GM21576 (cell line): Measurements from ENCODE around the gene POLG2.

Source experiments
- ATAC-seq: cut with Tn5 transposase; IDR thresholded peaks from one replicate; pipeline ENCODE4 v1.9.1; 2021; ENCODE audit warnings: mild to moderate bottlenecking, moderate library complexity; ENCODE audit not compliant: unreplicated experiment

POLG2 gene

DNA sequence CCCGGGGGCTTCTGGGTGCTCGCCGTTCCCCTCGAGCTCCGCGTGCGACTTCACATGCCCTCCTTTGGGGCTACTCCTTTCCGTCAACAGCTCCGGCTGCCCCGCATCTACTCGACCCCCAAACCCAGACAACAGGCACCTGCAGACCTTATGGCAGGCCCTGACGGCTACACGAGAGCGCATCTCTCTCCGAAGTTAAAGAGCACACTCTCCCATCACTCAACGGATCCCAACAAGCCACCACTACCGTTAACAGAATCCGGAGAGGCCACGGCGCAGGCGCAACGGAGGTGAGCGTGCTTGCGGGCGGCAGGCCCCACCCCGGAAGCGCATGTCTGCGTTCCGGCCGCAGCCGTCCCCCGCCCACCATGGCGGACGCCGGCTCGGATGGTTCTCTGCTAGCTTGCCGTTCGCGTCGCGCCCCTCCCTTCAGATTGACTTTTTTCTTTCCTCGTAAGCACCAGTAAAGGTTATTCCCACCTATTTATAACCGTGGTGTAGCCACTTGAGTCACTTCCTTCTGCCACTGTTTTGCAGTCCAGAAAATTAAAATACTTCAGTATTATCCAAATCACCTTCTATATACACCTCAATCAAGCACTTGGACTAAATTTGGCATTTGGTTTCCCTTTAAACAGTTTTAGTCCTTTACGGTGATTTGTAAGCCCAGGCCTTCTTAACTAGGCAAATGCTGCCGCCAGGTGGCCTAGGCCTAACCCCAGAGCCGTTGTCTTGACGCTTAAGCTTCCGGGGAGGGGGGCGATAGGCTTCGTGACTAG, at the start of gene POLG2:
Gene POLG2 (minus strand): TSS at position 269 of the 779 bp plus-strand sequence. CDS start 86 bp downstream, at position 183.
- peak; percentile 76 for ATAC-seq

DNA sequence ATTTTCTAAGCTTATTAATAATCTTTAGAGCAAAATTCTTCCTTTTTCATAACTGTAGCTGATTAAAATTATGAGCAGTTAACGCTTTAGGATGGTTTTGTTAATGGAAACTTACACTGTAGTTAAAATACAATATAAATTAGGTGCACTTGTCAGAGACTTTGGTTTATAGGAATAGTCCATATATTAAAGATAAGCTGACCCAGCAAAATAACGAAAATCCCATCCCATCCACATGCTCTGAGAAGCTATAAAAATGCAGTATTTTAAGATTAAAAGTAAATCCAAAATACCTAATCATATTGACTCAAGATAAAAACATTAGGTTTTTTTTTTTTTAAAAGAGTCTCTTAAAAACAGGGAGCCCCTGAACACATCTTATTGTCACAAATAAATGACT, 47.9 kb upstream of the POLG2 start:
- no peak for ATAC-seq

DNA sequence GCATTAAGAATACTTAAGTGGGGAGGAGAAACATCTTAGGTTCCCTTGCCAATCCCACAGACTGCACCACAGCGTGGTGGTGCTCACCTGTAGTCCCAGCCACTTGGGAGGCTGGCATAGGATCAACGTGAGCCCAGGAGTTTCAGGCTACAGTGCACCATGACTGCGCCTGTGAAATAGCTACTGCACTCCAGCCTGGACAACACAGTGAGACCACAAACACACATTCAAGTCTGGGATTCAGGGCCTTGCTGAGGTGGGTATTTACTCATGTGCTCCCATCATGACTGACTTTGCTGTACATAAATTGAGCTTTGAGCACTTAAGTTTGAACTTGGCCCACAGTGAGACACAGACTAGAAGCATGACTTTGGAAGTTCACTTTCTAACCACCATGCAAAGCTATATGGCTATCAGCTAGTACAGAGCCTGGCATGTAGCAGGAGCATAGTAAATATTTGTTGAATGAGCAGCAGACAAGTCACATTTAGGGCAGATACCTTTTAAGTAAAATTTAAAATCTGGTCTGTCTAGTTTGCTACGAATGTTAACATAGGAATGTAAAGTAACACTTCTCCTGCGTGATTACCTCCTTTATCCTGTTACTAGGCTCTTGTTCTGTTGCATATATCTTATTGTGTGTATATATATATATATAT, 43.4 kb upstream of the POLG2 start:
- ATAC-seq = no peak

DNA sequence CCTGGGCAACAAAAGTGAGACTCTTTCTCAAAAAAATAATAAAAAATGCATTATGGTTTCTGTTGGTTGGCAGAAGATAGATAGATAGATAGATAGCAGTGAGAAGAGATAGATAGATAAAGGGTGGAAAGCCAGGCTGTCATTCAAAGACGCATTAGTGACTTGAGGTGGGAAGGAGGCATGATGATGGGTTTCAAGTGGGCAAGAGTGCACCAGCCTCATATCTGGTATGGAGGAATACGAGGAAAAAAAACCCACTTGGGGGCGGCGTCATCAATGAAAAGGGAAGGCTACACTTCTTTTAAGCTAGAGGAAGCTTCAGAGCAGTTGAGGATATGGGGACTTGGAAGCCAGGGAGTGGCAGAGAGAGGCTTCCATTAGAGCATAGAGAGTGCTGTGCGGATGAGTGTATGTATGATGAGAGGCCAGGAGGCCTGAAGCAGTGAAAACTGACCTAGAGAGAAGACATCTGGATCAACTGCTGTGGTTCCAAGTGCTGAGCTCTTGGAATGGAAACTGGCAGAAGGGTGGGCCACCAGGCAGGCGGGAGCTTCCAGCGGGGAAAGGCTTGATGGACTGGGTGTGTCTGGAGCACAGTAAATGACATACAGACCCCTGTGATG, 41.8 kb upstream of the POLG2 start:
- ATAC-seq = no peak

DNA sequence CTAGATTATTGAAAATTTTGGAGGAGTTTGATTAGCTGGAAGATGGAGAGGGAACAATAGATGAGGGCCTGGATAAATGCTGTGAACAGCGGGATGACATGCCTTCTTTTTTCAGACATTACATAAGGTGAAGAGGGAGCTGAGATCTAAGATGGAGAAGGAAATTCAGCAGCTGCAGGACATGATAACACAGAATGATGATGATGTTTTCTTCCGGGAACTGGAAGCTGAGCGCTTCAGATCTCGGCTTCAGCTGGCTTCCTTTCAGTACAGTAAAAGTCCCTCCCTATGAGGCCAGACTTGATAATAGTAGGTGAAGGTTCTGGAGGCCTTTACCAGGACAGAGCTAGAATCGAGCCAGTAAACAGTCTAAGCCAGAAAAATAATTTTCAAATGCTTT, 40.6 kb upstream of the POLG2 start:
- ATAC-seq = no peak

DNA sequence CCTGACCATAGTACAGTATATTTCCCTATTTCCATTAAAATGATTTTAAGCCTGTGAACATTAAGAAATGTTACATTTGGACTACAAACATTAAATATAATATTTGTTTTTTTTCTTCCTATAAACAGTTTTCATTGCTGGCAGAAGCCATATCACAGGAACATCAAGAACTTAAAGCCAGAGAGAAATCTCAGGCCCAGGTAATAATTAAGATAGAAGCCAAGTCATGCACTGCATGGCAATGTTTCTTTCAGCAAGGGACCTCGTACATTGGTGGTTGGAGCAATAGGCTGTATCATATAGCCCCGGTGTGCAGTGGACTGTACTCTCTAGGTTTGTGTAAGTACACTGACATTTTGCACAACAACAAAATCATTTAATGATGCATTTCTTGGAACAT, 40.1 kb upstream of the POLG2 start:
- ATAC-seq = no peak

DNA sequence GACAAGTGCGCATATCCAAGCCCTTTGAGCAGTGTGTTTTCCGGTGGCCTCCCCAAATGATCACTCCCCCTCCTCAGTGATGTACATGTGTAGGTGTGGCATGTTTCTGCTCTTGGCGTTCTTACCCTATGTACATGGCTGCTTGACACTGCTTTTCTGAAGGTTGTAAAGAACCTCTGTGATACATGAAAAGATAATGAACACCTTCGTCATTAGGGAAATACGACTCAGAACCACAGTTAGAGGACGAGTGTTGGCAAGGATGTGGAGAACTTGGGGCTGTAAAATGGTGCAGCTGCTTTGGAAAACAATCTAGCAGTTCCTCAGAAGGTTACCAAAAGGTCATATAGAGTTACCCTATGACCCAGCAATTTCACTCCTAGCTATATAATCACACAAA, 38.5 kb upstream of the POLG2 start:
- no peak for ATAC-seq

DNA sequence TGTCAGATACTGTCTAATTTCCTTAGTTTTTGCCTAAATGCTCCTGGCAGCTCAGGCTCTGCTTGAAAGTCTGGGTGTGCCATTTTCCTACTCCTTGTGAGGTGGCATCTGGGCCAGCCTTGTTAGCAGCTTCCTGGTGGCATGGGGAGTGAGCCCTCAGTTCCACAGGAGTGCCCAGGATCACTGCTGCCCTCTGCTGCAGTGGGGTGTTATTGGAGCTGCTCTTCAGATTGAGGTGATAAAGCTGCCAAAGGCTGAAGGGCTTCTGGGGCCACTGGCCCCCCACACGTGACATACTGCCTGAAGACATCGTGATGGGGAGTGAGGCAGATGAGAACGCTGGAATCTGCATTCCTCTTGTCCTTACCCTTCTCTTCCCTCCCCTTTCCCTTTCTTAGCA, 37.3 kb upstream of the POLG2 start:
- no peak for ATAC-seq

DNA sequence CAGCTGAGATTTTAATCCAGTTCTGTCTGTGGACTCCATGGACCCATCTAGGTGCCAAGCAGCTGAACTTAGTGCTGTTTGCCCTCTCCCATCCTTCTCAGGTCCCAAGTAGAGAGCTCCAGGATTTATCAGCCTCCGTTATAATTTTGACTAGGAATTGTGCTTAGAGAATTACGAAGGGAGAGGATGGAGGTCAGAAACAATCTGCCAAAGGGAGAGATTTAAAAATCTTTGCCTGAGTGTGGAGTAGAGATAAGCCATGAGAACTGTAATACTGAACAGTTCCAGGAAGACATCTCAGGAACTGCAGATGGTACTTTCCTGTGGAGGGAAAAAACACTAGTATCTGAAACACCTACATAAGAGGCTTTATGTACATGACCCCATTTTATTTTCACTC, 36.9 kb upstream of the POLG2 start:
- no peak for ATAC-seq

DNA sequence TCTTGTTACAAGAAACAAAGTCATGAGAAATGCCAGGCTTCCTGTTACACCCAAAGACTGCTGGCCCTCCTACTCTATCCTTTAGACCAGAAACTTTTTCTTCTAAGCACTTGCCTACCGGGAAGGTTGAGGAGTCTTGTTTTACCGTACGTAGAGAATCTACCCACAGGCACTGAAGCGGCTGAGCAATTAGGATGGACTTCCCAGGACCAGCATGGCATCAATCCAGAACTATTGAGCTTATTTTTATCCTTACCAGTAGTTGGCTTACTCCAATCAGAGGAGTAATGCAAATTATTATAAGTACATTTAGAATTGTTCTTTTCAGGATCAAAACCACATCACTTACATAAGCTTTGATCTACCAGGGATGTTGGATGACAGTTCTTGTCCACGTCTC, 35.6 kb upstream of the POLG2 start:
- ATAC-seq = no peak

DNA sequence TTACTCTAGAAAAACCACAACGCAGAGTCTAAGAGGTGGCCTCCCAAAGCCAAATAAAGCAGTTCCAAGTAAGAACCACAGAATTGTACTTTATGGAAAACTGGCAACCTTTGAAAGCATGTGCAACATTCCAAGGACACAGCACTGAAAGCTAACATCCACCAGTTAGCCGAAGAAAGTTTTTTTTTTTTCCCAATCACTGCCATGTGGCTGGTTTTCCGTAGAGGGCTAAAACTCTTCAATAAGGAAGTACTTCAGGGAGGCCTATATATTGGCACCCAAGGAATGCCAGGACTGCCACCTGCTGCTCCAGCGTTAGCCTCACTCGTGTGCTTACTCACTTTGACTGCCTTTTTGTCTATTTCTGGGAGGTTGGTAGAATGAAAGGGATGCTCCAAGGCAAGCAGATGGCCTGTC, 35.1 kb upstream of the POLG2 start:
- ATAC-seq = no peak

DNA sequence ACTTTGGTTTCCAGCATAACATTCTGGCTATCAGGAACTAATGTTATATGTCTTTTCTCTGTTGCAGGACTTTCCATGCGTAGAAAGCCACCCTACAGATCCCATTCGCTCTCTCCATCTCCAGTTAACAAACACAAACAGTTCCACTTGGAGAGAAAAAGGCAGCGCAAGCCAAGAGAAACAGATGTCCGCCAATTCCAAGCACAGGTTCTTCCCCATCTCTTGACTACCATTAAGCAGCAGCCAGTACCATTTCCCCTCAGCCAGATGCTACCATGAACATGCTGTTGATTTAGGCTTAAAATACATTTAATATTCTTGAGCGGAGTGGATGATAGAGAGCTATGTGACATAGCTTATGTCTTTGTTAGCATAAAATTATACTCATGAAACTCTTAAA, 32.4 kb upstream of the POLG2 start:
- ATAC-seq = no peak

DNA sequence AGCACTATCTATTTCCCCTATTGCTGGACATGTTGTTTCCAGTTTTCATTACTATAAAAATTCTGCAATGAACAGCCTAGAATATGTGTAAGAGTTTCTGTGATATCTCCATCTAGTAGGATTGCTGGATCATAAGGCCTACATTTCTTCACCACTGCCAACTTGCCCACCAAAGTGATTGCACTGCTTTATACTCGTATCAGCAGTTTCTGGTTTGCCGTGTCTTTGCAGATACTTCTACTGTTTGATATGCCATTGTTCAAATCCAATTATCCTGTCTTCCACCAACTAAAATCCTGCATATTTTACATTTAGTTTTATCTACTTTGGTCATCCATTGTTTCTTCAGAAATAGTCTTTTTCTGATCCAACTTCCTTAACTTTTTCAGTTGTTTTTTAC, 31.1 kb upstream of the POLG2 start:
- ATAC-seq = no peak

DNA sequence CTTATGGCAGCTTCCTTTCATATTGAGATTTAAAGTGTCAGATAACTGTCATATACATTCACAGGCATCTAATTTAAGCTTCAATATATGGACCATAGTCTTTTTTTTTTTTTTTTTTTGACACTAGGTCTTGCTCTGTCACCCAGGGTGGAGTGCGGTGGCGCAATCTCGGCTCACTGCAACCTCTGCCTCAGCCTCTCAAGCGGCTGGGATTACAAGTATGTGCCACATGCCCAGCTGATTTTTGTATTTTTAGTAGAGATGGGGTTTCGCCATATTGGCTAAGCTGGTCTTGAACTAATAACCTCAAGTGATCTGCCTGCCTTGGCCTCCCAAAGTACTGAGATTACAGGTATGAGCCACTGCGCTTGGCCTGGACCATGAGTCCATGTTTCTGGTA, 23.5 kb upstream of the POLG2 start:
- no peak for ATAC-seq

DNA sequence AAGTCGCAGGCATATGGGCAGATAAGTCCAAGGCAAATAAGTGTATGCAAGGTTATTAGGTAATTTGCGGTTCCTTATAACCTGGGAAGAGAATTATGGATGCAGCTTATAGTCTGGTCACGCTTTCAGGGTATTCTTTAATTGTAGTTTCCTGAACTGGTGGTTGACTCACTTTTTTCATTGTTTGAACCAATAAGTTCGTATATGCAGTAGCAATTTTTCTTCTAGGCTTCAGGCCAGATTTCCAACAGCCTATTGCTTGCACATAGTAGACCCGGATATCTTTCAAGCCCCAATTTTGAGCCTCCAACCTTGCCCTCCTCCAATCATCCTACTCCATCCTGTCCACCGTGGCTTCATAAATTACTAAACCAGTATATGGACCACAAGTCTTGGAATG, 22.7 kb upstream of the POLG2 start:
- no peak for ATAC-seq

DNA sequence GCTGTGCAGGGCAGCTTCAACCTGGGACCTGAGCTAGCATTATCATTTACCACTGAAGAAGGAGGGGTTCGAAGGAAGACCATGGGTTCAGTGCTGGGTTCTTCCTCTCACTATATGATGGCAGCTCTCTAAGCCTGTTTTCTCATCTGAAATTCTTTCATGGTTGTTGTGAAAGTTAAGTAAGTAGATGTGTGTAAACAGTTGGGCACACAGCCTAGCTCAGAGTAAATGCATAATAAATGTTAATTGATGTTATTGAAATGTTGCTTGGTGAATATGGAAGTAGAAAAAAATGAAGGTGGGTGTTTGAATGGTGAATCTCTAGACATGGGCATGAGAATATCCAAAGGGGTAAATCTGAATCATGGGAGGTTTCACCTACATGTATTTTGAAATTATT, 19.0 kb upstream of the POLG2 start:
- no peak for ATAC-seq

DNA sequence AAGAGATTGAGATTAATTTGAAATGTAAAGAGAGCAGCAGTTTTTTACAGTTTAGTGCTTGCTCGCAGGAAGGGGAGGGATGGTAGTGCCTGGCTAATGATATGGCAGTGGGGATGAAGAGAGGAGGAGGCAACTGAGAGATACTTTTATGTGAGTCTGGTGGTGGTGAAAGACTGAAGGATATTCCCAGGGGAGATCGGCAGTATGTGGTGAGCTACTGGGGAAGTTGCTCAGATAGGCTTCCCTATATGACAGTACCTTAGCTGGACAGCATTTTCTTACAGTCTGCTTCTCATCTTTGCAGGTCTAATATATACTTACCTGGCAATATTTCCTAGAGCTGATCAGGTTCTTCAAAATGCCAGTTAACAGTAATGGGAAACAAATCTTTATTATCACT, 18.6 kb upstream of the POLG2 start:
- ATAC-seq = no peak

DNA sequence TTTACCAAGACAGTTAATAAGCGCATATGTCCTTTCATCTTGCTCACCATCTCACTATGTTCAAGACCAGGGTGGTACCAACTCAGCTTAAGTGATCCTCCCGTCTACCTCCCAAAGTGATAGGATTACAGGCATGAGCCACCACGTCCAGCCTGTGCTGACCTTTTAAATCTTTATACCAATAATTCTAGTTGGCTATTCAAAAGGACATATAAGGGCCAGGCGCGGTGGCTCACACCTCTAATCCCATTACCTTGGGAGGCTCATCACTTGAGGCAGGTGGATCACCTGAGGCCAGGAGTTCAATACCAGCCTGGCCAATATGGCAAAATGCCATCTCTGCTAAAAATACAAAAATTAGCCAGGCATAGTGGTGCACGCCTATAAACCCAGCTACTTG, 12.3 kb upstream of the POLG2 start:
- ATAC-seq = no peak

DNA sequence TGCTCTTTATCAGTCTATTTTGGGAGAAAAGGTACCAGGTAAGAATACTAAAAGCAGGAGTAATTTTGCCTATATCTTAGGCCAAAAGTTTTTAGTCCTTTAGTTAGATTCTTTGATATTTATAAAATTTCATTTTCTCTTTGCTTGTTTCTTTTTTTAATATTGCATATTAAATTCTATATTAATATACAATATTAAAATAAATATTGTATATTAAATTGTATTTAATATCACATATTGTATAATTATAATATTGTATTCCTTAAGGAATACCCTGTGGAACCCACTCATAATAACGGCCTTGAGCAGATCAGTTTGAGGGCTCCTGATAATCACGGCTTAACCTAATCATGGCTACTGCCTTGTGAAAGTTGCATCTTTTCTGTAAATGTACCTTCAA, 11.8 kb upstream of the POLG2 start:
- ATAC-seq = no peak

DNA sequence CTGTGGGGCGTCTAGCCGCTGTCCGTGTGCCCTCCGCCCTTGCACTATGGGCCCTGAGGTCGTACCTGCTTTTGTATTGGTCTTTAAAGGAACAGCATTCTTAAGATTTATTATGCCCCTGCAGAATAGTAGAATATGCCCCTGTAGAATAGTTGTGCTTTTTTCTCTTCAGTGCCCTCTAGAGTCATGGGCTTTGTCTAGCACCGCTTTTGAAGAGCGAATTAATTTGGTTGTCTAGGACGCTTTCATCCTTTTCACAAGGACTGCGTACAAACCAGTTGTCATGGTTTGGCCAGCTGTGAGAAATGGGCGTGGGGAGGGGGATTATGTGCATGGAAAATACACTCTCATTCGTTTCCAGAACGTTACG, 10.5 kb upstream of the POLG2 start:
- ATAC-seq = peak; percentile 25

DNA sequence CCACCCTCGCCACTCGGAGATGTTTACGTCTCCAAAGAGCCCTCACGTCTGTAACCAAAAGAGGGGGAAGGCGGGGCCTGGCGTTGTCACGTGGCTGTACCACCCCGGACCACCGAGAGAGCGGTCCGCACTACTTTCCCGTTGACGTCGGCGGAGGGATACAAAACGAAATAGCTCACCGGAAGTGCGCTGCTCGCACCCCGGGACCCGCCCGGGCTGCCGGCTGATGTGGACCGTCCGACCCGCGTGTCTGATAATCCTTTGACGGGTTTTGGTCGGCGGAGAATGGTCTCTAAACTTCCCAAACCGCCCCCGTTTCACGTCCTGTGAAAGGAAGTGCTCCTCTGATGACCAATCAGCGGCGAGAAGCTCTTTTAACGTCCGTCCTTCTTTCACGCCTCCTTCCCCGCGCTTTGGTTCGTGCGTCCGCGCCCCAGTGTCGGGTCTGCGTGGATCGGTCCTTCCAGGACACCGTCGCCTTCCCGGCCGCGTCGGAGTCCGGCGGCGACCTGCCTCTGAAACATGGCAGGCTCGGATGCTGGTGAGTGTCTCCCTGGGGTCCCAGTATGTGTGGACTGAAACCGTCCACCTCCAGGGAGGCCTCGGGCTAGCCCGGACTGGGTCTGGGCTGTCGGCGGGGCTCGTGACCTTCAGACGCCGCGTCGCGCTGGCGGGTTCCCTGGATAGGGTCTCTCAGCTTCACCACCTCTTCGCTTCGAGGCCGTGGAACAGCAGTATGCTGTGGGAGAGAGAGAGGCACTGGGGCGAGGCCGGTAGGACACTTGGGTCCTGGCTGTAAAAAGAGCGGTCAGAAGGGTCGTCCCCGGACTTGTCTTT, 9.9 kb upstream of the POLG2 start, which contains the start of gene CEP95:
Gene CEP95 (plus strand): TSS at position 402 of the 837 bp plus-strand sequence. CDS start 121 bp downstream, at position 523.
- peak; percentile 57 for ATAC-seq
